ENCODE results near the gene SMCR8.
"Not testable (repeated sequence)": the region's sequence is repeated elsewhere in the genome, so short reads cannot be mapped to it uniquely, and the experiment has no call there.

Gene SMCR8, protein sequence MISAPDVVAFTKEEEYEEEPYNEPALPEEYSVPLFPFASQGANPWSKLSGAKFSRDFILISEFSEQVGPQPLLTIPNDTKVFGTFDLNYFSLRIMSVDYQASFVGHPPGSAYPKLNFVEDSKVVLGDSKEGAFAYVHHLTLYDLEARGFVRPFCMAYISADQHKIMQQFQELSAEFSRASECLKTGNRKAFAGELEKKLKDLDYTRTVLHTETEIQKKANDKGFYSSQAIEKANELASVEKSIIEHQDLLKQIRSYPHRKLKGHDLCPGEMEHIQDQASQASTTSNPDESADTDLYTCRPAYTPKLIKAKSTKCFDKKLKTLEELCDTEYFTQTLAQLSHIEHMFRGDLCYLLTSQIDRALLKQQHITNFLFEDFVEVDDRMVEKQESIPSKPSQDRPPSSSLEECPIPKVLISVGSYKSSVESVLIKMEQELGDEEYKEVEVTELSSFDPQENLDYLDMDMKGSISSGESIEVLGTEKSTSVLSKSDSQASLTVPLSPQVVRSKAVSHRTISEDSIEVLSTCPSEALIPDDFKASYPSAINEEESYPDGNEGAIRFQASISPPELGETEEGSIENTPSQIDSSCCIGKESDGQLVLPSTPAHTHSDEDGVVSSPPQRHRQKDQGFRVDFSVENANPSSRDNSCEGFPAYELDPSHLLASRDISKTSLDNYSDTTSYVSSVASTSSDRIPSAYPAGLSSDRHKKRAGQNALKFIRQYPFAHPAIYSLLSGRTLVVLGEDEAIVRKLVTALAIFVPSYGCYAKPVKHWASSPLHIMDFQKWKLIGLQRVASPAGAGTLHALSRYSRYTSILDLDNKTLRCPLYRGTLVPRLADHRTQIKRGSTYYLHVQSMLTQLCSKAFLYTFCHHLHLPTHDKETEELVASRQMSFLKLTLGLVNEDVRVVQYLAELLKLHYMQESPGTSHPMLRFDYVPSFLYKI

DNA sequence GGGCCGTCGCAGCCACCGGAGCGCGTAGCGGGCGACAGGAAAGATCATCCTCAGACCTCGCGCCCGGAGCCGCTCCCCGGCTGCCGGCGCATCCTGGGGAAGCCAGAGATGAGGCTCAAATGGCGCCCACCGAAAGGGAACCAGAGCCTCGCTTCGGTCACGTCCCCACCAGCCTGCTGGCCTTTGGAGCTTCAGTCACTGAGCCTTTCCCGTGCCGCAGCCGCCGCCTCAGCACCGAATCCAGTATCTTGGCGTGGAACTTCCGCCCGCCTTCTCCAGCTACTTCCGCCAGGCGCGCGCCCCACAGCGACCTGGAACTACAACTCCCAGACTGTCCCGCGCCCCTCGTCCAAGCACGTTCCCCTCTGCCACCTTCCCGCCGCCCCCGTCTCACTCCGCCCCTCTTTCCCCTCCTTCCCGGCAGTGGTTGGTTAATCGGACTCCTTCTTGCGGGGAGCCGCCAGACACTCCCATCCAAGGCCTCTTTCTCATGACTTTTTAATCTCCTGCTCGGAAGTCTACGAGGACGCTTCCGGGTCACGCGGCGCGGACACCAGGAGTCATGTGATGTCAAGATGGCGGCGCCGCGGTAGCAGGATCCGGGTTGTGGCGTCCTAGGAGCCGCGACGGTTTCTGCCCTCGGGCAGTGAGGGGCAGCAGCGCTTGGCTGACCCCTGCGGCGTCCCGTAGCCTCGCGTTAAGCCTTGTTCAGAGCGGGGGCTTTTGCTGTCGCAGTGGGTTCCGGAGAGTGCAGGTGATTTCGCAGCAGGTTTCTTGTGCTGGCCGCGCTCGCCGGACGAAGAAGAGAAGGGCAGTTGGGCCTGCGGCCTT, at the start of gene SMCR8, which contains the start of gene TOP3A:
SMCR8 (plus strand) TSS at position 563 of the 831 bp plus-strand sequence. CDS start 497 bp downstream, outside the sequence.
TOP3A (minus strand) TSS at position 264 of the 831 bp plus-strand sequence; CDS start at position 48, 216 bp downstream.
- peak; percentile 97 for DNase-seq (ENCODE audit: low read depth, low spot score)

DNA sequence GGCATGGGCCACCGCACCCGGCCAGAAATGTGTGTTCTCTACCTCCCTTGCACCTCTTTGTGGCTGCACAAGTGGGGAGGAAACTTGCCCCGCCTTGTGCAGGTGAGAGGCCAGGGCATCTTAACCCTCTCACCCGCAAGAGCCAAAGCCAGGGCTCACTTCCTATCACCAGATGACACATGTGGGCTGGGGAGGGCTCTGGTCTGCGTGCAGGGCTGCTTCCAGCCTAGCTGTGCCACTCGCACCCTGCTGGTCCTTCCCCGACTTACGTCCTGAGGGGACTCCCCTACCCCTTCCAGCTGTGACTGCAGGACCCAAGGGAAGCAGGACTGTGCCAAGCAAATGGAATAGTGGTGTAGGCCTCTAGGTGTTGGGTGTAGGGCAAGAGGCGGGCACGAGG, 47.7 kb upstream of the SMCR8 start:
- no peak for DNase-seq (ENCODE audit: low read depth, low spot score)

DNA sequence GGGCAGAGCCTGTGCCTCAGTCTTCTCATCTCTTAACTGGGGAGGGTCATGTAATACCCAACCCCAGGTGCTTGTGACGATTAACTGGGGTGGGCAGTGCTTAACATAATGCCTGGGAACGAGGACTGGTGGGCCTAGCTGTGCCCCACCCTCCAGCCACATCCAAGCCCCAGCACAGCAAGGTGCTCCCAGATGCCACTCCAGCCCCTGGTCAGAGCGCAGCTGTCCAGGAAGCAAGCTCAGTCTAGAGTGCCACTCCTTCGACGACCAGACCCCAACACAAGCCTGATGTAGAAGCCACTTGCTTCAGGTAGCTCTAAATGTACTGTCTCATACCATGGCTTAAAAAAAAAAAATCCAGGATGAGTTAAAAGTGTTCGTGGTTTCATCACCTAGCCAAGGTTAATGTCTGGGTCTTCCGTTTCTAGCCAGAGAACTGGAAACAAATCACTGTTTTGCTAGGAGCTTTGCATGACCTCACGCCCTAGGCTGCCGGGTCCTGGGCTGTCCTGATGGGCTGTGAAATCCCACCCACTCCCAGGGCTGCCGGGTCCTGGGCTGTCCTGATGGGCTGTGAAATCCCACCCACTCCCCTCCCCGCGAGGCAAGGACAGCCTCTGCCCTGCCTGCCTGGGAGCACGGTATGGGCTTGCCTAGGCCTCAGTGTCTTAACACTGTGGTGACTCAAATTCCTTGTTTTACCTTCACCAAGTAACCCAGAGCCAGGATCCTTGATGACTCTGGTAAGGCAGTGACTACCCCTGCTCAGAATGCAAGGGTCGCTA, 47.0 kb upstream of the SMCR8 start:
- DNase-seq (ENCODE audit: low read depth, low spot score), result no peak

DNA sequence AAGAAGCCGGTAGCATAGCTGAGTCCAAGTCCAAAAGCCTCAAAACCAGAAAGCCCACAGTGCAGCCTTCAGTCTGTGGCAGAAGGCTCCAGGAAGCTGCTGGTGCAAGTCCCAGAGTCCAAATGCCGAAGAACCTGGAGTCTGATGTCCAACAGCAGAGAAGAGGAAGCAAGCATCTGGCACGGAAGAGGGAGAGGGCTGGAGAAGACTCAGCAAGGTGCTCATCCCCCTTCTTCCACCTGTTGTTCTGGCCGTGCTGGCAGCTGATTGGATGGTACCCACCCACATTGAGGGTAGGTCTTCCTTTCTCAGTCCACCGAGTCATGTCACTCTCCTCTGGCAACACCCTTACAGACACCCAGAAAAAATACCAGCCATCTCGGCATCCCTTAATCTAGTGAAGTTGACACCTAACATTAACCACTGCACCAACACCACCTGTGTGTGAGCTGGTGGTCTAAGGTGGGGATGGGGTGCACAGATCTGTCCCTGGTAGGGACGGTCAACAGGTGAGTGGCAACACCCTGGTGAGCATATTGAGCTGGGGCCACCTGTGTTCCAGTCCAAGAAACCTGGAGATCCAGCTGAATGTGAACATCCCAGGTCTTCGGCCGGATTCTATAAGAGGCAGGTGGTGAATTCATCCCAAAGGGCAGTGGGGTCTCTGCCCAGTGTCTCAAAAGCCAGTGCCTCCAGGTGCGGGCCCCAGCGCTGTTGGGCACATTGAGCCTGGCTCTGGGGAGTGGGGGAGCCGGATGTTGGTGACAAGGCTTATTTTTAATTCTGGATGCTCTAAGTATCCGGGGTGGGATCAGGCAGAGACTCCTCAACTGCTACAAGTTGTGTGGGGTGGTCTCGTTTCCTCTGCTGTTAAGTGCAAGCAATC, 44.8 kb upstream of the SMCR8 start:
- no peak for DNase-seq (ENCODE audit: low read depth, low spot score)

DNA sequence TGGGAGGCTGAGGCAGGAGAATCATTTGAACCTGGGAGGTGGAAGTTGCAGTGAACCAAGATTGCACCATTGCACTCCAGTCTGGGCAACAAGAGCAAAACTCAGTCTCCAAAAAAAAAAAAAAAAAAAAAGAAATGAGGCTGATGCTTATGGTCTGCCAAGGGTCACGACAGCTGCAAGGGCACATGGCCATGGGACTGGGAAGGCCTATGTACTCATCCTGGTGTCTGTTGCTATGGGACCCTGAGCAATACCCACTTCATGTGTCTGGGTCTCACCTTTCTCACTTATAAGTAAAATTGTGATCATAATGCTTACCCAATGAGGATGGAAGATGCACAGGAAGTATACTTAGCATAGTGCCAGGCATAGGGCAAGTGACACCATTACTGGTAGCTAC, 38.0 kb upstream of the SMCR8 start:
- DNase-seq (ENCODE audit: low read depth, low spot score), result no peak

DNA sequence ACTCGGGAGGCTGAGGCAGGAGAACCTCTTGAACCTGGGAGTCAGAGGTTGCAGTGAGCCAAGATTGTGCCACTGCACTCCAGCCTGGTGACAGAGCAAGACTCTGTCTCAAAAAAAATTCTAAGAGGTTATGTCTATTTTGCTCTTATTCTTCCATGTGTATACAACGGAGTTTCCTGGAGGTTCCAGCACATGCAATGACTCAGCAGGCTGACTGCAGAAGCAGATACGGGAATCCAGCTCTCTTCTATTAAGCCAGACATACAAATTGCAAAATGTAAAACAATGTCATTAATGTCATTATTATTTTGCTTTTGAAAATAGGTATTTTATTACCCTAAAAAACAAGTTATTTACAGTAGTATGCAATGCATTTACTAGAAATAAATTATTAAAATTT, 36.2 kb upstream of the SMCR8 start:
- no peak for DNase-seq (ENCODE audit: low read depth, low spot score)

DNA sequence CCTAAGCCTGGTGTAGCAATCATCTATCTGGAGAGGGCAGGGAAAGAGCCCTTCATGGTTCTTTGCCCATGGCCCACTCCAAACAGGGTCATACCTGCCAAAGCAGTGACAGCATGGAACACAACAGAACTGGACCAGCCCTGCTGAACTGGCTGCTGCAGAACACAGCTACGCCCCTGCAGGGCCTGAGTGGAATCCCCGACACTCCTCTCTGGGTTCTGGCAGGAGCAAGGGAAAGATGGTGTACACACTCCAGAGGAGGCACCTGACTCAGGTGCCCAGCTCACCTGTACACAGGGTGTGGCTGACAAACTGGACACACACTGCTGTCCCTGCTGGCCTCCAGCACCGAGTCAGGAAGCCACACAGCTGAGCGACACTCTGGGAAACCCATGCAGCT, 34.8 kb upstream of the SMCR8 start:
- DNase-seq (ENCODE audit: low read depth, low spot score), result no peak

DNA sequence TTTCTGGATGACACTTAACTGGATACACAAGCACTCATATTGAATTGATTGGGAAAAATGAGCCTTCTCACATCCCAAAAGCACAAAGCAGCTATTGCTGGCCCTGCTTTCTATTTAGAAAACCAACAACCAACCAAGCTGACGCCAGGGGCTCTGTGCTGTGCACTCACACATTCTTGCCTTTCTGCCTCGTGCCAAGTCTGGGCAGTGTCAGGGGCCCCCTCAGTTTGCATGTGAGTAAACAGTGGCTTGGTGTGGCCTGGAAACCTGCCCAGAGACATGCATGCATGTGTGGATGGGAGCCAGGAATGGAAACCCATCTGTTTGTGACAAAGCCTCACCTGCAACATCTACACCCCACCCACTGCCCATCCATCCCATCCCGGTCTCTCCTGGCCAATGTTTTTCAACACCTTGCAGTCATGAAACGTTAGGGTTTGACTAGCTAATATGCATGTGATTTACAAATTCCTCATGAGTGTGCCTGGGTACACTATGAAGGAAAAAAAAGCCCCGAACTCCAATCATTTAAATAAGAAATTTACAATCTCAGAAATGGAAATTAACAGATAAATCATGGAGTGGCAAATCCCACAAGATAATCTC, 34.2 kb upstream of the SMCR8 start:
- no peak for DNase-seq (ENCODE audit: low read depth, low spot score)

DNA sequence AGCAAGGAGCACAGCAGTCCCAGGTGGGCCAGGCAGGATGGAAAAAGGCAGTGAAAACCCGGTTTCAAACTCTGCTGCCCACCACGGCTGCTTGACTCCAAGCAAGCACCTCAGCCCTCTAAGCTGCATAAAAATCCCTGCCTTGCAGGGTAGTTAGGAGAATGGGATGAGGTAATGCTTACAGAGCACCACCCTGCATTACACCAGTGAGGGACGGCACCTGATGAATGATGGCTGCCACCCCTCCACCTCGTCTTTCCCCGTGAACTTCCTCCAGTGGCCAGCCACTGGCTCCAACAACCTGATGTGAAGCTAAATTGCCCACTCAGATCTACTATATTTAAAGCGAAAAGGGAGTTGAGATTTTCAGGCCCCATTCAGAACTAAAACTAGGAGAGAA, 33.3 kb upstream of the SMCR8 start:
- DNase-seq (ENCODE audit: low read depth, low spot score), result no peak

DNA sequence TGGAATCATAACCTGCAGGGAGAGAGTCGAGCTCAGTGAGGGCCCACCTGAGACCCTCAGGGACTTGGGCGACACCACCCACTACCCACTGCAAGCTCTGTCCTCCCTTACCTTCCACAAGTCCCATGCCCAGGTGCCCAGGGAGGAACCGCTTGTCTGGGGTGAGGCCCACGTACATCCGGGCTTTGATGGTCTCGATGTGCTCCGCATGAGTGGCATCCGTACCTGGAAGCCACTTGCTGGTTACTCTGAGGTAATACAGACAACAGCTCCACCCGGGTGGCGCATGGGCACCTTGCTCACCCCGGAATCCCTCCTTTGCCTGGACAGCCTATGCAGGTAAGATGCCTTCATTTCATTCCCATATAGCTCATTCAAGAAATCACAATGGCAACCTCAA, 29.8 kb upstream of the SMCR8 start:
- DNase-seq (ENCODE audit: low read depth, low spot score), result no peak

DNA sequence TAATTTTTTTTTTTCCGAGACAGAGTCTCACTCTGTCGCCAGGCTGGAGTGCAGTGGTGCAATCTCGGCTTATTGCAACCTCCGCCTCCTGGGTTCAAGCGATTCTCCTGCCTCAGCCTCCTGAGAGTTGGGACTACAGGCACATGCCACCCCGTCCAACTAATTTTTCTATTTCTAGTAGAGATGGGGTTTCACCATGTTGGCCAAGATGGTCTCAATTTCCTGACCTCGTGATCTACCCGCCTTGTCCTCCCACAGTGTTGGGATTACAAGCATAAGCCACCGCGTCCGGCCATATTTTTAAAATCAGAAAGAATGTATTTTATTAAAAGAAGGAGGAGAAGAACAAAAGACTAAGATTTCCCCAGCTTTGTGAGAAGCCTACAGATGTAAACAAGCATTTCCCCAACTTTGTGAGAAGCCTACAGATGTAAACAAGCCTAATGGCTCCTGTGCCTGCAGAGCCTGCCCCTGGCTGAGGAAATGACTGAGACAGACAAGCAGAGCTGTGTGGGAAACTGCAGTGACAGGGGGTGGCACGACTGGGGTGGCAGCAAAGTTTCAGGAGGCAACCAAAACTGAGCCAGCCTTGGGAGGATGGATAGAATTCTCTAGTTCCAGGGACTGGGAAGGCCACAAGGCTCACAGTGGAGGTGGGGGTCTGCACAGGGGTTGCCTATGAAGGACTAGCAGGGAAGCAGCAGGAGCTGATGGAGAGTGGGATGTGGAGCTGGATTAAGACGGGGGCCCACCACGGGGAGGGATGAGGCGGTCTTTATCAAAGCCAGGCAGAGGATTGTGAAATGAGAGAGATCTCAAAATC, 23.2 kb upstream of the SMCR8 start:
- DNase-seq (ENCODE audit: low read depth, low spot score), result no peak

DNA sequence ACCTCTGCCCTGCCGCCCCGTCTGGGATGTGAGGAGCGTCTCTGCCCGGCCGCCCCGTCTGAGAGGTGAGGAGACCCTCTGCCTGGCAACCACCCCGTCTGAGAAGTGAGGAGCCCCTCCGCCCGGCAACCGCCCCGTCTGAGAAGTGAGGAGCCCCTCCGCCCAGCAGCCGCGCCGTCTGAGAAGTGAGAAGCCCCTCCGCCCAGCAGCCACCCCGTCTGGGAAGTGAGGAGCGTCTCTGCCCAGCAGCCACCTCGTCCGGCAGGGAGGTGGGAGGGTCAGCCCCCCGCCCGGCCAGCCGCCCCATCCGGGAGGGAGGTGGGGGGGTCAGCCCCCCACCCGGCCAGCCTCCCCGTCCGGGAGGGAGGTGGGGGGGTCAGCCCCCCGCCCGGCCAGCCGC, 17.0 kb upstream of the SMCR8 start:
- DNase-seq (ENCODE audit: low read depth, low spot score), result not testable (repeated sequence)

DNA sequence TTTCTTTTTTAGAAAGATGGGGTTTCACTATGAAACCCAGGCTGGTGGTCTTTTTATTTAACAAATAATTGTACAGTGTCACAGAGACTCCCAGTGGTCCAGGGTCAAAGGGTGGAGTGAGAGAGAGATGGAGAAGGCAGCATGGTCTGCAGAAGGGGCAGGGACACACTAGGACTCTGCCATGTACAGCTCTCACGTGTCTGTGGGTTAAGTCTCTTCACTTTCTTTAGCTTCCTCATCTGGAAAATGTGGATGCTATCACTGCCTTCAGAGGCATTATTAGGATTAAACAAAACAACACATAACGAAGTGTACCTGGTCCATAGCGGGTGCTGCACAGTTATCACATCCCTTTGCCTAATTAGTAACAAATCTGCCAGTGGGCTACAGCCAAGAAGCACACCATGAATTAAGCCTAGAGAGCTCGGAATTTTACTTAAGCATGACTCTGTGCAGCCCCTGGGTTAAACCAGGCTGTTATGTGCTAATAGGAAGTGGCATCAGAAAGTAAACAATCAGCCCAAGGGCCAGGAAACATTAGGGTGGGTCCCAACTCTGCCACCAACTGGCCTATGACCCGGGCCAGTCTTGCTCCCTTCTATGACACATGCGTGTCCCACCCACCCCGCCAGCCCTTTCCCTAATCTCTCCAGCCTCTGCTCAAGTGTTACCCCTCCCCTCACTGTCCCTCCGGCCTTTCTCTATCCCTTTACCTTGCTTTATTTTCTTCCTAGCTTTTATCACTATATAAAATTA, 14.2 kb upstream of the SMCR8 start:
- DNase-seq (ENCODE audit: low read depth, low spot score), result no peak

DNA sequence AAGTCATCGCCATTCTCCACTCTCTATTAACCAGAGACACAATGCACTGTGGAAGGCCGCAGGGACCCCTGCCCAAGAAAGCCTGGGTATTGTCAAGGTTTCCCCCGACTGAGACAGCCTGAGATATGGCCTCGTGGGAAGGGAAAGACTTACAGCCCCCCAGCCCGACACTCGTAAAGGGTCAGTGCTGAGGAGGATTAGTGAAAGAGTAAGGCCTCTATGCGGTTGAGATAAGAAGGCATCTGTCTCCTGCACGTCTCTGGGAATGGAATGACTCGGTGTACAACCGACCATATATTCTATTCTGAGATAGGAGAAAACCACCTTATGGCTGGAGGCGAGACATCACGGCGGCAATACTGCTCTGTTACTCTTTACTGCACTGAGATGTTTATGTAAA, 11.9 kb upstream of the SMCR8 start:
- not testable (repeated sequence) for DNase-seq (ENCODE audit: low read depth, low spot score)

DNA sequence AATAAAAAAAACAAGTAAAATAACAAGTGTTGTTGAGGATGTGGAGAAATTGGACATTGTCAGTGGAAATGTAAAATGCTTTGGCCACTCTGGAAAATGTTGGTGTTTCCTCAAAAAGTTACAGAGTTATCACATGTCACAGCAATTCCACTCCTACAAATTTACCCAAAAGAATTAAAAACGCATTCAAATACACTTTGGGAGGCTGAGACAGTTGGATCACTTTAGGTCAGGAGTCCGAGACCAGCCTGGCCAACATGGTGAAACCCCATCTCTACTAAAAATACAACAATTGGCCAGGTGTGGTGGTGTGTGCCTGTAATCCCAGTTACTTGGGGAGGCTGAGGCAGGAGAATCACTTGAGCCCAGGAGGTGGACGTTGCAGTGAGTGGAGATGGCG, 5.9 kb upstream of the SMCR8 start:
- no peak for DNase-seq (ENCODE audit: low read depth, low spot score)

DNA sequence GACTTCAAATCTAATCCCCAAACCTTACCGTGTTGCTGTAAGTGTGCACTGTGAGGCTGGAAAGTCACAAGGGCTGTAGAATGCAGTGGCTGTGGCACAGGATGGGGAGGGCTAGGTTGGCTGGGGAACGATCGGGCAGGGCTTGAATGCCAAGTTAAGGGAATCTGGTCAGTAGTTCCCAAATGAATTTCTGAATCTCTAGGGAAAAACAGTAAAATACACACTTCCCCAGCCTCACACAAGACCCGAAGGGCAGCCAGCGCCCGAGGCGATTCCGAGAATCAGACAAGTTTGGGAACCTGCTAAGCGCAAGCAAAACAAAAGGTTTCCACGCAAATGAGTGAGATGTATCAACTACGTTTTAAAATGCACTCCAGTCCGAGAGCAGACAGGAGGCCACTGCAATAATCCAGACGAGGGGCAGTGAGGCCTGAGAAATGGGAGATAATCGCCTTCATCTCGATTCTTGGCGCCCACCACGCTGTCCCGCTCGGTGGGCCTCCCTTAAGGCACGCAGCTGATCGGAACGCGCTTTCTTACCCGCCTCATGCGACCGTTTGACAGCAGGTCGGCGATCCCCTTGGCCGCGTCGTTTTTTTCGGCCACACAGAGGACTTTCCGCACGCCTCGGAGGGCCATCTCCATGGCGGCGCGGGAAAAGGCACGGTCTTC, 898 bp upstream of the SMCR8 start:
- no peak for DNase-seq (ENCODE audit: low read depth, low spot score)

DNA sequence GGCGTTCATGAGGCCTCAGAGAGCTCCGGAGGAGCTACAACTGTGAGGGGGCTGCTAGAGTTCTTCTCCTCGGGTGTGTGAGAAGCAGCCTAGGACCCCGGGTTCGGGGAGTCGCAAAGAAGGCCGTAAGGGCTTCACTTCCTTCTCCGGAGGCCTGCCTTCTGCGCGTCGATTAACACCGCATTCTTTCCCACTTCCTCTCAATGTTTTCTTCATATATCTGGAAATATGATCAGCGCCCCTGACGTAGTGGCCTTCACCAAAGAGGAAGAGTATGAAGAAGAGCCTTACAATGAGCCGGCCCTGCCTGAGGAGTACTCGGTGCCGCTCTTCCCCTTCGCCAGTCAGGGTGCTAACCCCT, 449 bp downstream of the SMCR8 start:
- no peak for DNase-seq (ENCODE audit: low read depth, low spot score)

Data from activated CD4-positive, CD25-positive, alpha-beta regulatory T cell treated with anti-CD3 and anti-CD28 coated beads, Interleukin-2, amount 50 U/mL, for 16 hours (primary cell).